GM19452 (cell line): ENCODE data around the gene KCNJ10.

Experiments used
- ATAC-seq: cut with Tn5 transposase; IDR thresholded peaks from one replicate; pipeline ENCODE4 v1.9.1; 2021; ENCODE audit not compliant: unreplicated experiment

The KCNJ10 gene

GRCh38 chr1:160025314-160025713, 44.6 kb downstream of the KCNJ10 start:
- ATAC-seq: no peak

GRCh38 chr1:160024195-160024905, 45.6 kb downstream of the KCNJ10 start:
- ATAC-seq: no peak

GRCh38 chr1:160022330-160023310, 47.3 kb downstream of the KCNJ10 start:
- ATAC-seq: no peak

- no peak for ATAC-seq
Observed at GRCh38 chr1:160021376-160022074, 48.4 kb downstream of the KCNJ10 start.

GRCh38 chr1:160020196-160020595, 49.8 kb downstream of the KCNJ10 start:
- ATAC-seq: no peak

GRCh38 chr1:160018900-160019299, 51.1 kb downstream of the KCNJ10 start:
- ATAC-seq: no peak

GRCh38 chr1:160018347-160018746, 51.6 kb downstream of the KCNJ10 start:
- no peak for ATAC-seq

- no peak for ATAC-seq
Observed at GRCh38 chr1:160017592-160017991, 52.4 kb downstream of the KCNJ10 start.

- no peak for ATAC-seq
Observed at GRCh38 chr1:160011781-160012180, 58.2 kb downstream of the KCNJ10 start.

- no peak for ATAC-seq
Observed at GRCh38 chr1:160009801-160010200, 60.2 kb downstream of the KCNJ10 start.

GRCh38 chr1:160009081-160009480, 60.9 kb downstream of the KCNJ10 start:
- no peak for ATAC-seq

- ATAC-seq: no peak
Observed at GRCh38 chr1:160007577-160008200, 62.3 kb downstream of the KCNJ10 start.

- ATAC-seq: no peak
Observed at GRCh38 chr1:160006312-160006940, 63.5 kb downstream of the KCNJ10 start.

GRCh38 chr1:160005070-160005469, 64.9 kb downstream of the KCNJ10 start:
- ATAC-seq: no peak

GRCh38 chr1:160004425-160004824, 65.5 kb downstream of the KCNJ10 start:
- ATAC-seq: no peak

- no peak for ATAC-seq
Observed at GRCh38 chr1:160004001-160004400, 66.0 kb downstream of the KCNJ10 start.

GRCh38 chr1:160001440-160001839, 68.5 kb downstream of the KCNJ10 start:
- no peak for ATAC-seq

GRCh38 chr1:159999204-159999603, 70.8 kb downstream of the KCNJ10 start:
- no peak for ATAC-seq

GRCh38 chr1:159996653-159997052, 73.3 kb downstream of the KCNJ10 start:
- ATAC-seq: no peak

GRCh38 chr1:159994896-159995295, 75.1 kb downstream of the KCNJ10 start:
- no peak for ATAC-seq
